Stimulated activated CD4-positive, alpha-beta T cell treated with anti-CD3 and anti-CD28 coated beads, TNF-alpha, amount 100 ng/mL, for 1 hour (primary cell): ENCODE measurements around the gene CTDP1.
"Not testable (repeated sequence)": the region's sequence is repeated elsewhere in the genome, so short reads cannot be mapped to it uniquely, and the experiment has no call there.

Experiments
- DNase-seq, 3 donors: peaks; one replicate each; pipeline ENCODE4 v3.0.0-alpha.2; 2020; ENCODE audit warnings: low read depth in 3 of 3, low spot score in 1 of 3

CTDP1 gene

DNA sequence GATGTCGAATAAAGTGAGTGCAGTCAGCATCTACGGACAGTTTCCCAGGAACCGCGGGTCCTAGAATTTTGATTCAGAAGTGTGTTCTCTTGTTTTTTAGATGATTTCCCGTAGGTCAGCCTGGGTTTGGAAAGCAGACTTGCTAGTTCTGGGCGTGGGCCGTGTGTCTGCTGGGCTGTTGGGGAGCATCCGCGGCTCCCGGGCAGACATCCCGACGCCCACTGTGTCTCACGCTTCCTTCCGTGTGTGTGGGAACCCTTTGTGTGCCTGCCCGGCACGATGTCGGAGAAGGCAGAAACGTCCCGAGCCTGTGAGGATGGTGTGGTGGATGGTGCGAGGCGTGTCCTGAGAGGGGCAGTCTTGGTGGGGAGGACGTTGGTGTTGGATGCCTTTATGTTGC, 18.4 kb downstream of the CTDP1 start:
- DNase-seq: no peak

DNA sequence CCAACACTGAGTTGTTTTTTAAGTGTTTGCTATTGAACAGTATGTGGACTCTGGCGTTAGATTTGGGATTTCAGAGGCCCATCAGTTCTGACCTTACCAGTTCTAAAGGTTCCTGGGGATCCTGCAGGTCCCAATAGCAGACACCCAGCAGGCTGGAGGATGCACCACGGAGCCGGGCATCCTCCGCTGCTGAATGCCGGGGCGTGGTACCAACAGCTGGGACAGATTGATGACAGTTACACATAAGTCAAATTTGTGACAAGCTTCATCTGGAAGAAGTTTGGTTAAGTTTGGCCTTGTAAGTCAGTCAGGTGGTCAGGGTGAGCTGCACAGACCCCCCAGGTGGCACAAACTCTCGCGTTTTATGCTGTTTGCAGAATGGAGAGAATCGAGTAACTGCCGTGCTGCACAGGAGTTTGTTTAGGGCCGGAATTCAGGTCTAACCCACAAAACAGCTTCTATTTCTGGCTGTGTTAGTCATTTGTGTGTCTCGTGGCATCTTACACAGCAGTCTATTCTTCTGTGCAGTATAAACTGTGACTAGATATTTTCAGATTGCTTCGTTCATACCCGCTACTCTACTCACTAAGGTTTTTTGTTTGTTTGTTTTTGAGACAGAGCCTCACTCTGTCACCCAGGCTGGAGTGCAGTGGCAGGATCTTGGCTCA, 19.2 kb downstream of the CTDP1 start:
- DNase-seq: no peak

DNA sequence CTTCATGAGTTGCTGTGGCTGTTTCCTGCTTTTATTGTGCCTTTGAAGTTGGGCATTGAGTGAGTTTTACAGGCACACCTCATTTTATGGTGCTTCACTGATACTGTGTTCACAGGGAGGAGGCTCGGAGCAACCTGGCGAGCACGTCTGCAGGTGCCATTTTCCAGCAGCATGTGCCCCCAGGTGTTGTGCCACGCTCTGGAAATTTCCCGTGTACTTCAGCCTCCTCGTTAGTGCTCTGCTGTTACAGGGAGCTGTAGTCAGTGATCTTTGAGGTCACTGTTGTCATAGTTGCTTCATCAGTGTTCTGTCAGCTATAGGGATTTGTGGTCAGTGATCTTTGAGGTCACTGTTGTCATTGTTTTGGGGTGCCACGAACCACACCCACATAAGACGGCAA, 20.1 kb downstream of the CTDP1 start:
- DNase-seq: no peak

GRCh38 chr18:79702906-79703305, 23.3 kb downstream of the CTDP1 start:
- DNase-seq: no peak

DNA sequence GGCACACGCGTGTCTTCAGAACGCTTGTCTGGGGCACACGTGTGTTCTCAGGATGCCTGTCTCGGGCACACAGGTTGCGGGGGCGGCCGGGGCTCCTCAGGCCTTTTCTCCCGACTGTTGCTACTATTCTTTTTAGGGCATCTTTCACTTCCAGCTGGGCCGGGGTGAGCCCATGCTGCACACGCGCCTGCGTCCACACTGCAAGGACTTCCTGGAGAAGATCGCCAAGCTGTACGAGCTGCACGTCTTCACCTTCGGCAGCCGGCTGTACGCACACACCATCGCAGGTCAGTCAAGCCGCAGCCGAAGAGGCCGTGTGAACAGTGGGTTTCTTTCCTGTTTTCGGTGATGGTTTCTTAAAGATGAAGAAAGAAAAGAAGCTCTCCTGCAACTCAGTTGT, 25.0 kb downstream of the CTDP1 start:
- no peak for DNase-seq

- no peak for DNase-seq
Measured at GRCh38 chr18:79705272-79705671, 25.7 kb downstream of the CTDP1 start.

DNA sequence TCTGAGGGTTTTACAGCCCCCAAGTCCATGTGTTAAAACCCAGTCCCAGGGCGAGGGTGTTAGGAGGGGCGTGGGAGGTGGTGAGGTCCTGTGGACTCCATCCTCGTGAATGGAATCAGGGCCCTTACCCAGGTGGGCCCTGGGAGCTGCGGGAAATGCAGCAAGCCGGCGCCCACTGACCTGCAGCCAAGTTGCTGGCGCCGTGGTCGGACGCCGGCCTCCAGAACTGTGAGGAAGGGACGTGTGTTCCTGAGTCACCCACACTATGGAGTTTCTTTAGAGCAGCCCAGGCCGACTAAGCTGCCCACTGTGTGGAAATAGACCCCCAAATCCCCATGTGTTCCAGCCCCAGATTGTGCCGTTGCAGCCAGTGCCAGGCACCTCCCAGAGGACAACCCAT, 26.4 kb downstream of the CTDP1 start:
- DNase-seq: no peak

GRCh38 chr18:79706658-79707057, 27.1 kb downstream of the CTDP1 start:
- no peak for DNase-seq

DNA sequence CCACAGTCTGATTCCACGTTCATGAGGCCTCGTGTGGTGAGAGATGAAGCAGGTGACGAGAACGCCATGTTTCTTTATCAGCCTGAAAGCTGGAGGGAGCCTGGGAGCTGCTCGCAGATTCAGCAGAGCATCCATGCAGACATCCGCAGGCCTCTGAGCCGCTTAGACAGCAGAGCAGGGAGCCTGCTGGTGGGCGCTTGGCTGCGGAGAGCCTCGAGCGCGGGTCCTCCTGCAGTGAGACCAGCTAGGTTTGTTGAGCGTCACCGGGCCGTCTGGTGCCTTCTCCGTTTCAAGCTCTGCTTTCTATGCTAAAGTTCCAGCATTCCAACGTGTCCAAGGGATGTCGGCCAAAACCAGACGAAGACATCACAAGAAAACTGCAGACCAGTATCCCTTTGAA, 27.6 kb downstream of the CTDP1 start:
- no peak for DNase-seq

DNA sequence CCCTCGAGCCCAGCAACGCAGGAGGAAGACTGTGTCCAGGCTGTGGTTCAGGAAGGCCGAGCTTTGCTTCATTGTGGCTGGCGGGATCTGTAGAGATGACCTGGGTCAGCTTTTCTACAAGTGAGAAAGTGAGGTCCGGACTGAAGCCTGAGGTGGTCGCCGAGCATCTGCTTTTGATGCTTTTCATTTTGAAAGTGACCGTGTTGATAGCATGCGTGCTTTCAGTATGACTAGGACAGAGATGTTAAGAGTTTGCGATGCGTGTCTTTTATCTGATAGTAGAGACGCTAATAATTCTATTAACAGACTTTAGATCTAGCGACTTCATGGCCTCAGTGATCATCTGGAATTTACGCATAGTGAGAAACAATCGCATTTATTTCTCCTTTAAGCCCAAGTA, 28.1 kb downstream of the CTDP1 start:
- no peak for DNase-seq

GRCh38 chr18:79708412-79708811, 28.8 kb downstream of the CTDP1 start:
- DNase-seq: no peak

GRCh38 chr18:79712206-79712857, 32.7 kb downstream of the CTDP1 start:
- no peak for DNase-seq

- no peak for DNase-seq
Measured at GRCh38 chr18:79713341-79713740, 33.7 kb downstream of the CTDP1 start.

DNA sequence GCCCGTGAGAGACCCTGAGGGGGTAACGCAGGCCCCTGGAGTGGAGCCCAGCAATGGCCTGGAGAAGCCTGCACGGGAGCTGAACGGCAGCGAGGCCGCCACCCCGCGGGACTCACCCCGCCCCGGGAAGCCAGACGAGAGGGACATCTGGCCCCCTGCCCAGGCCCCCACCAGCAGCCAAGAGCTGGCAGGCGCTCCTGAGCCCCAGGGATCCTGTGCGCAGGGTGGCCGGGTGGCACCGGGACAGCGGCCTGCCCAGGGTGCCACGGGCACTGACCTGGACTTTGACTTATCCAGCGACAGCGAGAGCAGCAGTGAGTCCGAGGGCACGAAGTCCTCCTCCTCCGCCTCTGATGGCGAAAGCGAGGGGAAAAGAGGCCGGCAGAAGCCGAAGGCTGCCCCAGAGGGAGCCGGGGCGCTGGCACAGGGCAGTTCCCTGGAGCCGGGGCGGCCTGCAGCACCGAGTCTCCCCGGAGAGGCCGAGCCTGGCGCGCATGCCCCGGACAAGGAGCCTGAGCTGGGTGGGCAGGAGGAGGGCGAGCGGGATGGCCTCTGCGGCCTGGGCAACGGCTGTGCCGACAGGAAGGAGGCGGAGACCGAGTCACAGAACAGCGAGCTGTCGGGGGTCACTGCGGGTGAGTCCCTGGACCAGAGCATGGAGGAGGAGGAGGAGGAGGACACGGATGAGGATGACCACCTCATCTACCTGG, 35.1 kb downstream of the CTDP1 start:
- DNase-seq: no peak

DNA sequence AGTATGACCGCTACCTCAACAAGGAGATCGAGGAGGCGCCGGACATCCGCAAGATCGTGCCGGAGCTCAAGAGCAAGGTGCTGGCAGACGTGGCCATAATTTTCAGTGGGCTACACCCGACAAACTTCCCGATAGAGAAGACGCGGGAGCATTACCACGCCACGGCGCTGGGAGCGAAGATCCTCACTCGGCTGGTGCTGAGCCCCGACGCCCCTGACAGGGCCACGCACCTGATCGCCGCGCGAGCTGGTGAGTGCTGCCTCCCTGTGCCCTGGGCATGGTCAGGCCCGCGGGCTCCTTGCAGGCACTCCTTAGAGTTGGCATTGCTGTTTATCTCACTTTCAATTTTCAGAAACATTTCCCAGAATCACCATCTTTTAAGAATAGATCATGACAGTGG, 35.7 kb downstream of the CTDP1 start:
- no peak for DNase-seq

- no peak for DNase-seq
Measured at GRCh38 chr18:79717059-79717458, 37.5 kb downstream of the CTDP1 start.

DNA sequence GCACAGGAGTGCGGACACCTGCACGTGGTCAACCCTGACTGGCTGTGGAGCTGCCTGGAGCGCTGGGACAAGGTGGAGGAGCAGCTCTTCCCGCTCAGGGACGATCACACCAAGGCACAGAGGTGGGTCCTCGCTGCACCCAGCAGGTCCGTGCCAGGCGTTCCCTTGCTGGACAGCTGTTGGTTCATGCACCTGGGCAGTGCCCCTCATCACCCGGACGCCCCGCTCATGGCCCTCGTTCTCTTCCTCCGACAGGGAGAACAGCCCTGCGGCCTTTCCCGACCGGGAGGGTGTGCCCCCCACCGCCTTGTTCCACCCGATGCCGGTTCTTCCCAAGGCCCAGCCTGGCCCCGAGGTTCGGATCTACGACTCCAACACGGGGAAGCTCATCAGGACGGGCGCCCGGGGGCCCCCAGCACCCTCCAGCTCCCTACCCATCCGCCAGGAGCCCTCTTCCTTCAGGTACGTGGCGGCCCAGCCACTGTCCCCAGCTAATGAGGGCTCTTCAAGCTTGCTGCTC, 38.0 kb downstream of the CTDP1 start:
- DNase-seq: no peak

- no peak for DNase-seq
Measured at GRCh38 chr18:79718126-79718525, 38.5 kb downstream of the CTDP1 start.

- no peak for DNase-seq
Measured at GRCh38 chr18:79718878-79719477, 39.4 kb downstream of the CTDP1 start.

DNA sequence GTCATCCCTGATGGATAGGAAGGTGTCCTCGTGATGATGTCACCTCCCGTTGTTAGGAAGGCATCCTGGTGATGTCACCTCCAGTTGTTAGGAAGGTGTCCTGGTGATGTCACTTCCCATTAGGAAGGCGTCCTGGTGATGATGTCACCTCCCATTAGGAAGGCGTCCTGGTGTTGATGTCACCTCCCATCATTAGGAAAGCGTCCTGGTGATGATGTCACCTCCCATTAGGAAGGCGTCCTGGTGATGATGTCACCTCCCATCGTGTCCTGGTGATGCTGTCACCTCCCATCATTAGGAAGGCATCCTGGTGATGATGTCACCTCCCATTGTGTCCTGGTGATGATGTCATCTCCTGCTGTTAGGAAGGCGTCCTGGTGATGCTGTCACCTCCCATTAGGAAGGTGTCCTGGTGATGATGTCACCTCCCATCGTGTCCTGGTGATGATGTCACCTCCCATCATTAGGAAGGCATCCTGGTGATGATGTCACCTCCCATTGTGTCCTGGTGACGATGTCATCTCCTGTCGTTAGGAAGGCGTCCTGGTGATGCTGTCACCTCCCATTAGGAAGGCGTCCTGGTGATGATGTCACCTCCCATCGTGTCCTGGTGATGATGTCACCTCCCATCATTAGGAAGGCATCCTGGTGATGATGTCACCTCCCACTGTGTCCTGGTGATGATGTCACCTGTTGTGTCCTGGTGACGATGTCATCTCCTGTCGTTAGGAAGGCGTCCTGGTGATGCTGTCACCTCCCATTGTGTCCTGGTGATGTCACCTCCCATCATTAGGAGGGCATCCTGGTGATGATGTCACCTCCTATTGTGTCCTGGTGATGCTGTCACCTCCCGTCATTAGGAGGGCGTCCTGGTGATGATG, 40.1 kb downstream of the CTDP1 start:
- DNase-seq: not testable (repeated sequence)

DNA sequence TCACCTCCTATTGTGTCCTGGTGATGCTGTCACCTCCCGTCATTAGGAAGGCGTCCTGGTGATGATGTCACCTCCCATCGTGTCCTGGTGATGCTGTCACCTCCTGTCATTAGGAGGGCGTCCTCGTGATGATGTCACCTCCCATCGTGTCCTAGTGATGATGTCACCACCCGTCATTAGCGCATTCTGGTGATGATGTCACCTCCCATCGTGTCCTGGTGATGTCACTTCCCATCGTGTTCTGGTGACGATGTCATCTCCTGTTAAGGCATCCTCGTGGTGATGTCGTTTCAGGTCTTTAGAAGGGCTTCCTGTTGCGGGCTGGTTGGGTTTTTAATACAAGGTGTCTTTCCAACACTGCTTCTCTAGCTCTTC, 40.7 kb downstream of the CTDP1 start:
- DNase-seq: no peak
